ENCODE results near the gene STT3B. TPM values are rescaled to one million over a fixed set of nuclear protein-coding genes. Genes with fewer than 3 reads are reported as not detected.

Gene STT3B
- total RNA-seq, 1 donor from 2014 or later: 213 TPM

GRCh38 chr3:31515486-31516284 lies 17.0 kb upstream of the STT3B start:
- Mint-ChIP-seq H3K4me1 (no peaks in the 10 kb centered on the region), H3K27ac (no peak overlapping the region), H3K4me3 (no peak overlapping the region), H3K9me3 (no peaks in the 10 kb centered on the region), H3K27me3 (ENCODE audit: insufficient read depth, low read depth) (no peaks in the 10 kb centered on the region), H3K36me3 (no peaks in the 10 kb centered on the region)
- Histone ChIP-seq H2AFZ (replicated peaks) (no peak overlapping the region), H3K4me2 (no peak overlapping the region), H3K79me2 (ENCODE audit: low read depth) (no peaks in the 10 kb centered on the region), H3K4me1 (no peaks in the 10 kb centered on the region), H3K36me3 (no peaks in the 10 kb centered on the region), H3K27me3 (no peaks in the 10 kb centered on the region), H3K9me3 (ENCODE audit: low read depth) (no peaks in the 10 kb centered on the region), H4K20me1 (ENCODE audit: low read depth) (no peaks in the 10 kb centered on the region), H3F3A (ENCODE audit: low read depth) (no peaks in the 10 kb centered on the region), H3K4me3 (no peak overlapping the region), H3K9ac (no peak overlapping the region), H3K27ac (no peak overlapping the region)
- TF ChIP-seq EZH2phosphoT487 (IDR thresholded peaks at IDR 0.05) (no peak), CTCF (IDR thresholded peaks at IDR 0.05) (no peak), EZH2 (IDR thresholded peaks at IDR 0.05) (no peak)
- DNase-seq (ENCODE audit: low spot score): no peak

GRCh38 chr3:31516757-31517156 lies 16.0 kb upstream of the STT3B start:
- Histone ChIP-seq H3K27ac (no peak overlapping the region), H3K36me3 (no peaks in the 10 kb centered on the region), H4K20me1 (ENCODE audit: low read depth) (no peaks in the 10 kb centered on the region), H3K79me2 (ENCODE audit: low read depth) (no peaks in the 10 kb centered on the region), H3F3A (ENCODE audit: low read depth) (no peaks in the 10 kb centered on the region), H3K27me3 (no peaks in the 10 kb centered on the region), H3K9ac (no peak overlapping the region), H2AFZ (replicated peaks) (no peak overlapping the region), H3K4me2 (no peak overlapping the region), H3K4me3 (no peak overlapping the region), H3K4me1 (no peaks in the 10 kb centered on the region), H3K9me3 (ENCODE audit: low read depth) (no peaks in the 10 kb centered on the region)
- TF ChIP-seq EZH2phosphoT487 (IDR thresholded peaks at IDR 0.05) (no peak), CTCF (IDR thresholded peaks at IDR 0.05) (no peak), EZH2 (IDR thresholded peaks at IDR 0.05) (no peak)
- DNase-seq (ENCODE audit: low spot score): no peak
- Mint-ChIP-seq H3K9me3 (no peaks in the 10 kb centered on the region), H3K36me3 (no peaks in the 10 kb centered on the region), H3K4me3 (no peak overlapping the region), H3K4me1 (no peaks in the 10 kb centered on the region), H3K27me3 (ENCODE audit: insufficient read depth, low read depth) (no peaks in the 10 kb centered on the region), H3K27ac (no peak overlapping the region)

- Mint-ChIP-seq H3K4me1 (no peaks in the 10 kb centered on the region), H3K4me3 (no peak overlapping the region), H3K9me3 (no peaks in the 10 kb centered on the region), H3K36me3 (no peaks in the 10 kb centered on the region), H3K27ac (no peak overlapping the region), H3K27me3 (ENCODE audit: insufficient read depth, low read depth) (no peaks in the 10 kb centered on the region)
- H3K27ac ChIP-seq: no peak overlapping the region
- no peaks in the 10 kb centered on the region for H3K4me1 ChIP-seq
- no peaks in the 10 kb centered on the region for H3K9me3 ChIP-seq (ENCODE audit: low read depth)
- H3K4me2 ChIP-seq: no peak overlapping the region
- H3F3A ChIP-seq (ENCODE audit: low read depth): no peaks in the 10 kb centered on the region
- no peak overlapping the region for H3K9ac ChIP-seq
- H3K27me3 ChIP-seq: no peaks in the 10 kb centered on the region
- no peaks in the 10 kb centered on the region for H3K79me2 ChIP-seq (ENCODE audit: low read depth)
- no peaks in the 10 kb centered on the region for H4K20me1 ChIP-seq (ENCODE audit: low read depth)
- no peak for DNase-seq (ENCODE audit: low spot score)
- H3K4me3 ChIP-seq: no peak overlapping the region
- H3K36me3 ChIP-seq: no peaks in the 10 kb centered on the region
- TF ChIP-seq CTCF (IDR thresholded peaks at IDR 0.05) (no peak), EZH2 (IDR thresholded peaks at IDR 0.05) (no peak), EZH2phosphoT487 (IDR thresholded peaks at IDR 0.05) (no peak)
- H2AFZ ChIP-seq (replicated peaks): no peak overlapping the region
Measured at GRCh38 chr3:31521468-31521867, 11.3 kb upstream of the STT3B start.
